ENCODE results near the gene GOLGA8M. TPM values are rescaled to one million over a fixed set of nuclear protein-coding genes. Genes with fewer than 3 reads are reported as not detected.
"Not testable (repeated sequence)": the region's sequence is repeated elsewhere in the genome, so short reads cannot be mapped to it uniquely, and the experiment has no call there.

Gene GOLGA8M, protein sequence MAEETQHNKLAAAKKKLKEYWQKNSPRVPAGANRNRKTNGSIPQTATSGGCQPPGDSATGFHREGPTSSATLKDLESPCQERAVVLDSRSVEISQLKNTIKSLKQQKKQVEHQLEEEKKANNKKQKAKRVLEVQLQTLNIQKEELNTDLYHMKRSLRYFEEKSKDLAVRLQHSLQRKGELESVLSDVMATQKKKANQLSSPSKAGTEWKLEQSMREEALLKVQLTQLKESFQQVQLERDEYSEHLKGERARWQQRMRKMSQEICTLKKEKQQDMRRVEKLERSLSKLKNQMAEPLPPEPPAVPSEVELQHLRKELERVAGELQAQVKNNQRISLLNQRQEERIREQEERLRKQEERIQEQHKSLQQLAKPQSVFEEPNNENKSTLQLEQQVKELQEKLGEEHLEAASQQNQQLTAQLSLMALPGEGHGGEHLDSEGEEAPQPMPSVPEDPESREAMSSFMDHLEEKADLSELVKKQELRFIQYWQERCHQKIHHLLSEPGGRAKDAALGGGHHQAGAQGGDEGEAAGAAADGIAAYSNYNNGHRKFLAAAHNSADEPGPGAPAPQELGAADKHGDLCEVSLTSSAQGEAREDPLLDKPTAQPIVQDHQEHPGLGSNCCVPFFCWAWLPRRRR
- total RNA-seq: not detected

GRCh38 chr15:28712270-28712669 is at the start of gene GOLGA8M:
Gene GOLGA8M, minus strand, starts transcription at chr15:28712421. Its CDS starts 98 bp downstream, at chr15:28712323.
- not testable (repeated sequence) for DNase-seq

- not testable (repeated sequence) for DNase-seq
Observed at GRCh38 chr15:28742890-28743289, 30.7 kb upstream of the GOLGA8M start.

- DNase-seq: not testable (repeated sequence)
Observed at GRCh38 chr15:28738590-28739292, 26.5 kb upstream of the GOLGA8M start.

- DNase-seq: not testable (repeated sequence)
Observed at GRCh38 chr15:28738200-28738561, 26.0 kb upstream of the GOLGA8M start.

GRCh38 chr15:28737521-28738199 is 25.4 kb upstream of the GOLGA8M start:
- DNase-seq: not testable (repeated sequence)

- not testable (repeated sequence) for DNase-seq
Observed at GRCh38 chr15:28728061-28728460, 15.8 kb upstream of the GOLGA8M start.

GRCh38 chr15:28727026-28727425 is 14.8 kb upstream of the GOLGA8M start:
- not testable (repeated sequence) for DNase-seq

GRCh38 chr15:28726102-28726501 is 13.9 kb upstream of the GOLGA8M start:
- no peak for DNase-seq

DNA sequence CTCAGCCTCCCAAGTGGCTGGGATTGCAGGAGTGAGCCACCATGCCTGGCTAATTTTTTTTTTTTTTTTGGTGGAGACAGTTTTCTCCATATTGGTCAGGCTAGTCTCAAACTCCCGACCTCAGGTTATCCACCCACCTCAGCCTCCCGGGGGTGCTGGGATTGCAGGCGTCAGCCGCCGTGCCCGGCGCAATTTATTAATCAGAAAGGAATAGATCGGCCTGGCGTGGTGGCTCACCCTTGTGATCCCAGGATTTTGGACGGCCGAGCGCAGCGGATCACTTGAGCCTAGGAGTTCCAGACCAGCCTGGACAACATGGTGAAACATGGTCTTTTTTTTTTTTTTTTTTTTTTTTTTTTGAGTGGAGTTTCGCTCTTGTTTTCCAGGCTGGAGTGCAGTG is 13.3 kb upstream of the GOLGA8M start:
- DNase-seq: no peak

DNA sequence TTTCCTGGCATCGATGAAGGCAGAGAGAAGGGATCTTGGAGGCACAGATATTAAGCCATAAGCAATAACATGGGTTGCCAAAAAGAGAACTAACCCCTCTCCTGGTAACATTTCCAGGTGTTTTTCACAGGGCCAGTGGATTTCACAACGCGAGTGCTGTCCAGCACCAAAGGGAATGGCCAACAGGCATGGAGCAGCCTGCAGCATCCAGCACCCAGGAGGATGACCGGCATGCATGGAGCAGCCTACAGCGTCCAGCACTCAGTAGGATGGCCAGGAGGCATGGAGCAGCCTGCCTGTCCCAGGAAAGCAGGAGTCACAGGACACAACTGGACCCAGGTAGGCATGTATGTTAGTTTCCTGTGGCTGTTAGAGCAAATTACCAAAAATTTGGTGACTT is 11.8 kb upstream of the GOLGA8M start:
- not testable (repeated sequence) for DNase-seq

DNA sequence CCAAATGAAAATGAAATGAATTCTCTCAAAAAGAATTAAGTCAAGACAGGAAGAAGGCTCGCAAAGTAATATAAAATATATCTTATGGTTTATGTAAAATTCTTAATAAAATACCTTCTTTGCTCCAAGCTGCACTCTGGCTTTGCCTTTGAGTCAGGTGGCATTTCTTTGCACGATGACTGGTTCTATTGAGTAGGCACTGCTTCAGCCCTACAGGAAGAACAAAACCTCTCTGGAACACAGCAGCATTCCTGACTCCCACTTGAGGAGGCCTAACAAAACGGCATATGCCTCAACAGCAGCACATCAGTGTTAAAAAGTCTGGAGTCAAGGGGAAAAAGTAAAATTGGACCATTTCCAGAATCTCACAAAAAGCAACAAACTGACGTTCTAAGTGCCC is 7.4 kb upstream of the GOLGA8M start:
- not testable (repeated sequence) for DNase-seq

DNA sequence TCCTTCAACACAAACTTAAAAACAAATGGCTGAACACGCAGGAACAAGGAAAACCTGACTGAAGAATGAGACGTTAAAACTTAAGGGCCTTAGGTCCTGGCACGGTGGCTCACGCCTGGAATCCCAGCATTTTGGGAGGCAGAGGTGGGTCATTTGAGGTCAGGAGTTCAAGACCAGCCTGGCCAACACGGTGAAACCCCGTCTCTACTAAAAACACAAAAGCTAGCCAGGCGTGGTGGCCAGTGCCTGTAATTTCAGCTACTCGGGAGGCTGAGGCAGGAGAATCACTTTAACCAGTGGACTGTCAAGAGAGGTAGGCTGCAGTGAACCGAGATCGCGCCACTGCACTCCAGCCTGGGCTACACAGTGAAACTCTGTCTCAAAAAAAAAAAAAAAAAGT is 6.4 kb upstream of the GOLGA8M start:
- DNase-seq: not testable (repeated sequence)

- DNase-seq: not testable (repeated sequence)
Observed at GRCh38 chr15:28714176-28714575, 2.0 kb upstream of the GOLGA8M start.

DNA sequence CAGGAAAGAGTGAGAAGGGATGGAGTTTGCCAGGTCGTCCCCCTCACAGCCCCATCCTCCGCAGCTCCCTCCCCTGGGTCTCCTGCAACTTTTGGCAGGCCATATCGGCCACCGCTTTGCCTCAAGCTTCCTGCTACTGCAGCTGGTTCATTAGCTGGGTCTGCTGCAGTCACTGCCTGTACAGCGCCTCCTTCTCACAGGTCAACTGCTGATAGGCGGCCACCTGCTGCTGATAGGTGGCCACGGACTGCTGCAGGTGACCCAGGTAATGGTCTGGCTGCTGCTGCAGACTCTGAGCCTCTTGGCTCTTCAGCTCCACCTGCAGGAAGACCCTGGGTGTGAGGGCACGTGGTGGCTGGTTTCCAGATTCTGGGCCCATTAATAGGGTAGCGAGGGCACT is 8.3 kb downstream of the GOLGA8M start:
- DNase-seq: not testable (repeated sequence)

DNA sequence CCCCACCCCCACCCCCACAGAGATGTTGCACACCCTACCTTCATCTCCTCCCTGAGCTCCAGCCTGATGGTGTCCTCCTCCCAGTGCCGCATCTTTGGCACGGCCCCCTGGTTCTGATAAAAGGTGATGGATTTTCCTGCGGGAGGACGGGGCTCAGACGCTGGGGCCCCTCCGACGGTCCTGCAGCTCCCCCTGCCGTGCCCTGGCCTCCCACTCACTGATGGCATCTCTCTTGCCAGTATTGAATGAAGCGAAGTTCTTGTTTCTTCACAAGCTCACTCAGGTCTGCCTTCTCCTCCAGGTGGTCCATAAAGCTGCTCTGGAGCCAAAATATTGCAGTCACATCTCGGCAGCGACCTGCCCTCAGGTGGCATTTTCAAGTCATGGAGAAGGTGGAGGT is 9.8 kb downstream of the GOLGA8M start:
- not testable (repeated sequence) for DNase-seq

DNA sequence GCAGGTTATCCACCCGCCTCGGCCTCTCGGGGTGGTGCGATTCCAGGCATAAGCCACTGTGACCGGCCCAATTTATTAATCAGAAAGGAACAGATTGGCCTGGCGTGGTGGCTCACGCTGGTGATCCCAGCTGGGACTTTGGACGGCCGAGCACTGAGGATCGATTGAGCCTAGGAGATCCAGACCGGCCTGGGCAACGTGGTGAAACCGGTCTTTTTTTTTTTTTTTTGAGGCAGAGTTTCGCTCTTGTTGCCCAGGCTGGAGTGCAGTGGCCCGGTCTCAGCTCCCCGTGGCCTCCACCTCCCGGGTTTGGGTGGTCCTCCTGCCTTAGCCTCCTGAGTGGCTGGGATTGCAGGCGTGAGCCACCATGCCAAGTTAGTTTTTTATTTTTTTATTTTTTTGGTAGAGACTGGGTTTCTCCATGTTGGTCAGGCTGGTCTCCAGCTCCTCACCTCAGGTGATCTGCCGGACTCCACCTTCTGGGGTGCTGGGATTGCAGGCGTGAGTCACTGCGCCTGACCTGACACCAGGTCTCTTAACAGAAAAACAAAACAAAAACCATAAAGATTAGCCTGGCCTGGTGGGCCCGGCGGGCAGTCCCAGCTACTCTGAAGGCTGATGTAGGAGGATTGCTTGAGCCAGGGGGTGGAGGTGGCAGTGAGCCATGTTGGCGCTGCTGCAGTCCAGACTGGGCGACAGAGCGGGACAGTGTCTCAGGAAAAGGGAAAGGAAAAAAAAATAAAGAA is 18.0 kb downstream of the GOLGA8M start:
- not testable (repeated sequence) for DNase-seq

DNA sequence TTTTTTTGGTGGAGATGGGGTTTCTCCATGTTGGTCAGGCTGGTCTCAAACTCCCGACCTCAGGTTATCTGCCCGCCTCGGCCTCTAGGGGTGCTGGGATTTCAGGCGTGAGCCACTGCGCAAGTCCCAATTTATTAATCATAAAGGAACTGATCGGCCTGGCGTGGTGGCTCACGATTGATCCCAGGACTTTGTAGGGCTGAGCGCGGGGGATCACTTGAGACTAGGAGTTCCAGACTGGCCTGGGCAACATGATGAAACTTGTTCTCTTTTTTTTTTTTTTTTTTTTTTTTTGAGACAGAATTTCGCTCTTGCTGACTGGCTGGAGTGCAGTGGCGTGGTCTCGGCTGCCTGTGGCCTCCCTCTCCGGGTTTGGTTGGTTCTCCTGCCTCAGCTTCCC is 19.2 kb downstream of the GOLGA8M start:
- not testable (repeated sequence) for DNase-seq

DNA sequence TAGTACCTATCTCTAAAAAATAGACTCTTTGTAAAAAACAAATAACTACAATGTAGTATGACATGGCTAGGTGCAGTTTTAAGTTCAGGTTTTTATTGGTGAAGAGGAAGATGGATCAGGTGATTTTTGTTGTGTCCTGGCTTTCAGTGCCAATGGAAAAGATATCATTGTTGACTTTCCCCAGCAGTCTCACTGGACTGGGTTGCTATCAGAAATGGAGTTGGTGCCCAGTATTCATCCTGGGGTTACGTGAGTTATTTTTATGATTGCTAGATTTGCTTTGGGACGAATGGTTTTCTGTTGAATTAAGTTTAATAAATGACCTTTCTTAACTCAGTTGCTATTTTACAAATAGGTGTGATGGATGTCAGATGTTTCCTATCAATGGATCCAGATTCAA is 38.7 kb downstream of the GOLGA8M start:
- not testable (repeated sequence) for DNase-seq

DNA sequence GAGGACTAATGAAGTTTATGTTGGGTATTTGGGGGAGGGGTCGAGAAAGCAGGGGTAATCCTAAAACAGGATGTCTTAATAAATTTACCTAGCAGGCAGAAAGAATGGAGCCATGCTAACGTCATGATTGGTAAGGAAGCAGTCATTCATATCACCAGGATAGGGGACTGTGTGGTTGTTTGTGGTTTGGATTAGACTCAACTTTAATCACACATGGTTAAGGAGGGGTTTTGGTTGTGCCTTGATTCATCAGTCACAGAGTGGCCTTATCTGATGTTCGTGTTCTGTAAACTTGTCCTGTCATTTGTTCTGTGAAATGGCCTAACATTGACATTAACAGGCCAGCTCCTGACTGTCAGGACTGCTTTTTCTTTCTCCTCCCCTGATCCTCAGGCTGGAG is 40.1 kb downstream of the GOLGA8M start:
- DNase-seq: not testable (repeated sequence)

- not testable (repeated sequence) for DNase-seq
Observed at GRCh38 chr15:28666402-28666801, 45.8 kb downstream of the GOLGA8M start.

- not testable (repeated sequence) for DNase-seq
Observed at GRCh38 chr15:28664575-28664974, 47.6 kb downstream of the GOLGA8M start.

DNA sequence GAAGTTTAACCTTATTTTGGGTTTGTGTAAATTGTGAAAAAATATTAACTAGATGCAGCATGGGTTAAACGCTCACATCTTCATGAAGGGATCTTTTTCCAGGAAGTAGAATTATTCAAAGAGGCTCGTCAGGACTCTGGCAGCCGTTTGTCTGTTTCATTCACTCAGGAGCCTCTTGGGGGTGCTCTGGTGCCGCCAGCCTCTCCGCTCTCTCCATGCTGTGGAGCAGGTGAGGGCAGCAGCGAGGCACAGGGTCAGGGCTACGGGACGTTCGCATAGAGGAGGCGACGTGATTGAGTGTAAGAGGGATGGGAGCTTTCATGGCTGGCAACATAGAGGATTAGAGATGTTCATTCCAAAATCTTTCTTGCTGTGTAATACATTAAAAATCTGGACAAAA is 48.5 kb downstream of the GOLGA8M start:
- DNase-seq: not testable (repeated sequence)

Measured in occipital lobe (tissue), 2 donors.